Upper lobe of left lung (tissue), 6 donors: ENCODE results near the gene CANX. TPM values are rescaled to one million over a fixed set of nuclear protein-coding genes. Genes with fewer than 3 reads are reported as not detected.

ENCODE experiments used
- ATAC-seq, 2 donors: fragments of 200-7000 bp; cut with Tn5 transposase; one replicate each; pipeline ENCODE4 v1.9.1; 2022; ENCODE audit warnings: mild to moderate bottlenecking in 2 of 2, moderate library complexity in 2 of 2; ENCODE audit not compliant: low FRiP score in 2 of 2
- DNase-seq, 2 donors: peaks; one replicate each; pipeline ENCODE4 v3.0.0-alpha.2; 2019 to 2020
- H3K27ac ChIP-seq, 4 donors: fragments of 200-600 bp; sonication (generic); one replicate each; pipeline ENCODE4 v1.5.1; 2016 to 2019
- H3K27me3 ChIP-seq, 4 donors: fragments of 200-600 bp; sonication (generic); one replicate each; pipeline ENCODE4 v1.5.1; 2017 to 2019
- H3K36me3 ChIP-seq, 4 donors: fragments of 200-600 bp; sonication (generic); one replicate each; pipeline ENCODE4 v1.5.1; 2016 to 2019
- H3K4me1 ChIP-seq, 4 donors: fragments of 200-600 bp; sonication (generic); one replicate each; pipeline ENCODE4 v1.5.1; 2018 to 2019
- H3K4me3 ChIP-seq, 4 donors: fragments of 200-600 bp; sonication (generic); one replicate each; pipeline ENCODE4 v1.5.1; 2017 to 2019; ENCODE audit warnings: mild to moderate bottlenecking in 2 of 4, moderate library complexity in 1 of 4
- H3K9me3 ChIP-seq, 4 donors: fragments of 200-600 bp; sonication (generic); one replicate each; pipeline ENCODE4 v1.5.1; 2018 to 2019
- CTCF ChIP-seq, 6 experiments: fragments of 450-650 bp in 4 of 6; fragments of 200-600 bp in 2 of 6; sonication (generic) in 2 of 6; IDR thresholded peaks; one replicate each; pipeline ENCODE4 v1.5.1; 2016 to 2019; ENCODE audit warnings: antibody characterized with exemption in 6 of 6
- EP300 ChIP-seq, 4 donors: sonication (generic); formaldehyde crosslinking; IDR thresholded peaks; one replicate each; pipeline ENCODE4 v1.5.1; 2017; ENCODE audit warnings: antibody characterized with exemption in 4 of 4, control low read depth in 2 of 4
- POLR2A ChIP-seq, 4 donors: fragments of 450-650 bp; IDR thresholded peaks; one replicate each; pipeline ENCODE4 v1.5.1; 2016 to 2017; ENCODE audit warnings: antibody characterized with exemption in 4 of 4, mild to moderate bottlenecking in 2 of 4
- POLR2AphosphoS5 ChIP-seq, 2 donors: sonication (generic); formaldehyde crosslinking; IDR thresholded peaks; one replicate each; pipeline ENCODE4 v1.5.1; 2017; ENCODE audit warnings: antibody characterized with exemption in 2 of 2
- WGBS, 2 donors: methylation state at CpG; one replicate each; pipeline ENCODE4 v1.1.5; 2017 to 2018; 5-methylcytosine and 5-hydroxymethylcytosine counted together
- total RNA-seq, 6 donors: library from RNA; depleted of rRNA in 4 of 6; stranded (reverse); fragments of >200 nt in 4 of 6; gene quantifications; one replicate each; pipeline versions ENCODE4 v1.1.0 to v1.2.1, GENCODE V29; 2016 to 2021
- donor health status: DM: no; HTN: no; CAD: no; lungs with moderate emphysema.
- donor health status: DM: no; HTN: yes; CAD: no; lungs with severe emphysema.

Gene CANX
- total RNA-seq, 6 donors from 2014 or later: 139 to 754 (median 342) TPM

GRCh38 chr5:179778591-179778990 is 79.8 kb downstream of the CANX start:
- Histone ChIP-seq H3K27ac (no peak overlapping the region), H3K4me1 (peaks cover 4 to 15% (median 7%) of the 10 kb centered on the region in 4 donors), H3K27me3 (no peaks in the 10 kb centered on the region), H3K36me3 (peaks cover 8 to 72% (median 29%) of the 10 kb centered on the region in 4 donors), H3K4me3 (no peak overlapping the region), H3K9me3 (no peaks in the 10 kb centered on the region)
- TF ChIP-seq POLR2A (IDR thresholded peaks at IDR 0.05) (no peak), CTCF (IDR thresholded peaks at IDR 0.05) (no peak), POLR2AphosphoS5 (IDR thresholded peaks at IDR 0.05) (no peak), EP300 (IDR thresholded peaks at IDR 0.05) (no peak)
- WGBS, 2 donors: 94 to 99% methylated on average over 5 of the region's 5 CpGs
- ATAC-seq: no peak
- DNase-seq: no peak

GRCh38 chr5:179779826-179780225 is 81.1 kb downstream of the CANX start:
- no peak for ATAC-seq
- TF ChIP-seq CTCF (IDR thresholded peaks at IDR 0.05) (no peak), POLR2AphosphoS5 (IDR thresholded peaks at IDR 0.05) (no peak), EP300 (IDR thresholded peaks at IDR 0.05) (no peak), POLR2A (IDR thresholded peaks at IDR 0.05) (no peak)
- peaks cover 4 to 15% (median 7%) of the 10 kb centered on the region in 4 donors for H3K4me1 ChIP-seq
- no peaks in the 10 kb centered on the region for H3K27me3 ChIP-seq
- WGBS, 2 donors: 71 to 86% methylated on average over 3 to 4 of the region's 4 CpGs
- DNase-seq: no peak
- no peak overlapping the region for H3K4me3 ChIP-seq
- no peaks in the 10 kb centered on the region for H3K9me3 ChIP-seq
- H3K36me3 ChIP-seq: peaks cover 0 to 60% (median 16%) of the 10 kb centered on the region in 4 donors
- no peak overlapping the region for H3K27ac ChIP-seq

DNA sequence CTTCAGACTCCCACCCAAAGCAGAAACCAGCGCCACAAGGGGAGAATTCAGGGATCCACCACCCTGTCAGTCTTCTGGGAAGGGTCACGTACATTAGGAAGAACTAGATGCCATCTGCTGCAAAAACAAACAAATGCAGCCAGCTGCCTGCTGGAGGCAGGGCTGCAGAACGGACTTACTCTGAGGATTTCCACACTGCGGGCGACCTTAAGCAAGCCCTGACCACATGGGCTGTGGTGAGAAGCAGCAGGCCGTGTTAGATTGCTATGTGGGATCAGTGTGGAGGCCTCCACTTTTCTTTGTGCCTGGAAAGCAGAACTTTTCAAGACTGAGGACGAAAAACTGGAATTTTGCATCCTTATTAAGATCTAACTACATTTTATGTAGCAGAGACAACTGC is 81.6 kb downstream of the CANX start:
- H3K36me3 ChIP-seq: peaks cover 0 to 54% (median 12%) of the 10 kb centered on the region in 4 donors
- DNase-seq (peak in 1 of 2 donors; percentile 66), ATAC-seq (peak in 1 of 2 donors; percentile 43)
- no peak overlapping the region for H3K4me3 ChIP-seq
- H3K9me3 ChIP-seq: no peaks in the 10 kb centered on the region
- peaks cover 4 to 15% (median 7%) of the 10 kb centered on the region in 4 donors for H3K4me1 ChIP-seq
- no peak for TF ChIP-seq POLR2AphosphoS5 (IDR thresholded peaks at IDR 0.05)
- TF ChIP-seq EP300 (IDR thresholded peaks at IDR 0.05): no peak
- no peak for TF ChIP-seq POLR2A (IDR thresholded peaks at IDR 0.05)
- TF ChIP-seq CTCF (IDR thresholded peaks at IDR 0.05): no peak
- WGBS, 2 donors: 71 to 88% methylated on average over 7 of the region's 7 CpGs
- no peak overlapping the region for H3K27ac ChIP-seq
- H3K27me3 ChIP-seq: no peaks in the 10 kb centered on the region

Other genes with a start within 250 kb of the CANX start
- 100 to 1,000 TPM in 2 of 6 donors, 10 to 100 TPM in 4; 42.3 to 128 (median 74.7) TPM for gene RUFY1, start 148.4 kb upstream of the CANX start, total RNA-seq
- gene HNRNPH1, start 75.3 kb upstream of the CANX start, total RNA-seq: 1,000 to 10,000 TPM in 1 of 6 donors, 100 to 1,000 TPM in 5; 366 to 1,930 (median 429) TPM
- 1 to 10 TPM in 3 of 6 donors, not detected in 3; 1.7 to 2.1 (median 1.8) TPM for gene CBY3, start 17.9 kb upstream of the CANX start, total RNA-seq
- gene MAML1, start 33.9 kb downstream of the CANX start, total RNA-seq: 10 to 100 TPM; 22.5 to 59.7 (median 26.7) TPM
- 10 to 100 TPM in 5 of 6 donors, 1 to 10 TPM in 1; 6.7 to 33.1 (median 21.3) TPM for gene LTC4S, start 95.0 kb downstream of the CANX start, total RNA-seq
- gene MGAT4B, start 107.9 kb downstream of the CANX start, total RNA-seq: 100 to 1,000 TPM; 107 to 266 (median 158) TPM
- 100 to 1,000 TPM; 390 to 666 (median 574) TPM for gene SQSTM1, start 121.9 kb downstream of the CANX start, total RNA-seq
- gene MRNIP, start 159.8 kb downstream of the CANX start, total RNA-seq: 100 to 1,000 TPM in 1 of 6 donors, 10 to 100 TPM in 5; 20.7 to 142 (median 33.2) TPM
- 100 to 1,000 TPM in 4 of 6 donors, 10 to 100 TPM in 2; 66.4 to 228 (median 110) TPM for gene TBC1D9B, start 208.9 kb downstream of the CANX start, total RNA-seq